Measurements from ENCODE around the gene TNFRSF13B.
"Not testable (repeated sequence)": the region's sequence is repeated elsewhere in the genome, so short reads cannot be mapped to it uniquely, and the experiment has no call there.

The TNFRSF13B gene

GRCh38 chr17:16909472-16910246, 62.3 kb downstream of the TNFRSF13B start:
- no peak for DNase-seq (ENCODE audit: low spot score)
- TF ChIP-seq, protein P1, sequence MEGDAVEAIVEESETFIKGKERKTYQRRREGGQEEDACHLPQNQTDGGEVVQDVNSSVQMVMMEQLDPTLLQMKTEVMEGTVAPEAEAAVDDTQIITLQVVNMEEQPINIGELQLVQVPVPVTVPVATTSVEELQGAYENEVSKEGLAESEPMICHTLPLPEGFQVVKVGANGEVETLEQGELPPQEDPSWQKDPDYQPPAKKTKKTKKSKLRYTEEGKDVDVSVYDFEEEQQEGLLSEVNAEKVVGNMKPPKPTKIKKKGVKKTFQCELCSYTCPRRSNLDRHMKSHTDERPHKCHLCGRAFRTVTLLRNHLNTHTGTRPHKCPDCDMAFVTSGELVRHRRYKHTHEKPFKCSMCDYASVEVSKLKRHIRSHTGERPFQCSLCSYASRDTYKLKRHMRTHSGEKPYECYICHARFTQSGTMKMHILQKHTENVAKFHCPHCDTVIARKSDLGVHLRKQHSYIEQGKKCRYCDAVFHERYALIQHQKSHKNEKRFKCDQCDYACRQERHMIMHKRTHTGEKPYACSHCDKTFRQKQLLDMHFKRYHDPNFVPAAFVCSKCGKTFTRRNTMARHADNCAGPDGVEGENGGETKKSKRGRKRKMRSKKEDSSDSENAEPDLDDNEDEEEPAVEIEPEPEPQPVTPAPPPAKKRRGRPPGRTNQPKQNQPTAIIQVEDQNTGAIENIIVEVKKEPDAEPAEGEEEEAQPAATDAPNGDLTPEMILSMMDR (IDR thresholded peaks at IDR 0.05; ENCODE audit: extremely low read depth, missing control alignments), result no peak

GRCh38 chr17:16908273-16908672, 63.6 kb downstream of the TNFRSF13B start:
- TF ChIP-seq, protein P1 (IDR thresholded peaks at IDR 0.05; ENCODE audit: extremely low read depth, missing control alignments), result no peak
- no peak for DNase-seq (ENCODE audit: low spot score)

- DNase-seq (ENCODE audit: low spot score), result no peak
- TF ChIP-seq, protein P1 (IDR thresholded peaks at IDR 0.05; ENCODE audit: extremely low read depth, missing control alignments), result no peak
These were observed 65.2 kb downstream of the TNFRSF13B start for GRCh38 chr17:16906680-16907079.

GRCh38 chr17:16905593-16906191, 66.2 kb downstream of the TNFRSF13B start:
- DNase-seq (ENCODE audit: low spot score), result no peak

DNA sequence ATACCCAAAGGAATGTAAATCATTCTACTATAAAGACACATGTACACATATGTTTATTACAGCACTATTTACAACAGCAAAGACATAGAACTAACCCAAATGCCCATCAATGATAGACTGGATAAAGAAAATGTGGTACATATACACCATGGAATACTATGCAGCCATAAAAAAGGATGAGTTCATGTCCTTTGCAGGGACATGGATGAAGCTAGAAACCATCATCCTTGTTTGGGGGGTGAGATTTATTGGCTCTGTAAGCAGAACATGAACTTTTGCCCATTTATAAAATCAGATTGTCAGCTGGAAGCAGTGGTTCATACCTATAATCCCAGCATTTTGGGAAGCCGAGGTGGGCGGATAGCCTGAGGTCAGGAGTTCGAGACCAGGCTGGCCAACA, 68.8 kb downstream of the TNFRSF13B start:
- not testable (repeated sequence) for DNase-seq (ENCODE audit: low spot score)

More at GRCh38 chr17:16905593-16906191, 66.2 kb downstream of the TNFRSF13B start:
- TF ChIP-seq, protein P1 (IDR thresholded peaks at IDR 0.05; ENCODE audit: extremely low read depth, missing control alignments), result no peak

GRCh38 chr17:16900288-16900882, 71.5 kb downstream of the TNFRSF13B start:
- TF ChIP-seq, protein P1 (IDR thresholded peaks at IDR 0.05; ENCODE audit: extremely low read depth, missing control alignments), result no peak
- DNase-seq (ENCODE audit: low spot score), result no peak

GRCh38 chr17:16897211-16897896, 74.6 kb downstream of the TNFRSF13B start:
- DNase-seq (ENCODE audit: low spot score), result not testable (repeated sequence)

GRCh38 chr17:16896235-16896634, 75.7 kb downstream of the TNFRSF13B start:
- DNase-seq (ENCODE audit: low spot score), result not testable (repeated sequence)

- not testable (repeated sequence) for DNase-seq (ENCODE audit: low spot score)
These were observed 78.4 kb downstream of the TNFRSF13B start for GRCh38 chr17:16893527-16893926.

DNA sequence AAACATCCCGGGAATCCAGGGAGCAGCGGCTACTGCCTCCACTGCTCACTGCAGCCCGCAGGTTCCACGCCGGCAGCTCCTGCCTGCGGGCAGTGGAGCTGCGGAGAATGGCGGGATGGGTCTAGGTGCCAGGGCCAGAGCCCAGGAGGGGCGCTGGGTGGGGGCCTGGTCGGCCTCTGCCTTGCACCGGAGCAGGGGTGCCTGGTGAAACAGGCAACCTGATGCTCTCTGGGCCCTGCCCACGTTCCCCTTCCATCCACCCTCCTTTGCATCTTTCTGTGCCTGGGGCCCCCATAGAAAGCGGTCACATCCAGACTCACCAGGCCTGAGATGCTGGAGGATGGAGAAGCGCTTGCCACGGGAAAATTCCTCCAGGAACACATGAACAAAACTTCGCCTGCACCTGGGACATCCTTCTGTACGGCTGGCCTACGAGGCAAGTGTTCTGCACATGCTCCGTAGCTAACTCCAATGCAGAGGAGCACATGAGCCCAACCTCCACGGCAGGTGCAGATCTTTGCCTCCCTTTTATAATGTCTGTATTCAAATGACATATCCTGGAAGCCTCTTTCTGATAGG, 79.0 kb downstream of the TNFRSF13B start:
- not testable (repeated sequence) for DNase-seq (ENCODE audit: low spot score)
